Measurements from ENCODE around the gene TUBA4A.

DNA sequence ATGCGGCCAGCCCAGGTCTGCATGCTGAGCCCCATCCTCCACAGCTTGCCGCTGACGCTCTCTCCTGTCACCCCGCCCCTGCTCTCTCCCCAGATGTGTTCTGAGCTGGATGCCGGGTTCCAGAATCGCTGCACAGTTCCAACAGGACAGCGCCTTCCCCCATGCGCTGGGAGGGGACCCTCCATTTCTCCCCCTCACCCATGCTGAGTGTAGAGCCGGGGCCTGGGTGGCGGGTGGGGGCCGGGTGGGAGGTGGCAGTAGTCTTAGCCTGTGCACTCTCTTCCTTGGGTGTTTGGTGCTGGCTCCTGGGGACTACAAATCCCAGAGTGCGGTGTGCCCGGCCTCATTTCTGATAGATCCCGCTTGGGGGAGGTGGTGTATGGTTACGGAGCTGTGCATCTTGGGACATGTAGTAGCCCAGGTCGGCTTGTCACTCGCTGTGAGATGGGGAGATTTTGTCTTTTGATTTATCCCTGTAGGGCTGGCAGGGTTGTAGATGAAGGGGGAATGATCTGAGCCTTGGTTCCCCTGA is 32.2 kb upstream of the TUBA4A start:
- TF ChIP-seq EZH2phosphoT487 (IDR thresholded peaks at IDR 0.05) = no peak
- TF ChIP-seq, protein P1, sequence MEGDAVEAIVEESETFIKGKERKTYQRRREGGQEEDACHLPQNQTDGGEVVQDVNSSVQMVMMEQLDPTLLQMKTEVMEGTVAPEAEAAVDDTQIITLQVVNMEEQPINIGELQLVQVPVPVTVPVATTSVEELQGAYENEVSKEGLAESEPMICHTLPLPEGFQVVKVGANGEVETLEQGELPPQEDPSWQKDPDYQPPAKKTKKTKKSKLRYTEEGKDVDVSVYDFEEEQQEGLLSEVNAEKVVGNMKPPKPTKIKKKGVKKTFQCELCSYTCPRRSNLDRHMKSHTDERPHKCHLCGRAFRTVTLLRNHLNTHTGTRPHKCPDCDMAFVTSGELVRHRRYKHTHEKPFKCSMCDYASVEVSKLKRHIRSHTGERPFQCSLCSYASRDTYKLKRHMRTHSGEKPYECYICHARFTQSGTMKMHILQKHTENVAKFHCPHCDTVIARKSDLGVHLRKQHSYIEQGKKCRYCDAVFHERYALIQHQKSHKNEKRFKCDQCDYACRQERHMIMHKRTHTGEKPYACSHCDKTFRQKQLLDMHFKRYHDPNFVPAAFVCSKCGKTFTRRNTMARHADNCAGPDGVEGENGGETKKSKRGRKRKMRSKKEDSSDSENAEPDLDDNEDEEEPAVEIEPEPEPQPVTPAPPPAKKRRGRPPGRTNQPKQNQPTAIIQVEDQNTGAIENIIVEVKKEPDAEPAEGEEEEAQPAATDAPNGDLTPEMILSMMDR (IDR thresholded peaks at IDR 0.05) = no peak
